PFSK-1 (cell line): ENCODE results near the gene PEX11G.

Experiments used
- FOXP2 ChIP-seq: optimal IDR thresholded peaks from 2 replicates; pipeline ENCODE3; 2011; ENCODE audit warnings: borderline replicate concordance, control low read depth, inconsistent platforms; ENCODE audit not compliant: insufficient read depth; ENCODE audit errors: extremely low read length, extremely low read depth
- POLR2AphosphoS5 ChIP-seq: IDR thresholded peaks from 2 replicates; pipeline ENCODE4 v1.6.1; 2012; ENCODE audit warnings: low read depth, mild to moderate bottlenecking, control low read depth, low read length, moderate library complexity
- SIN3A ChIP-seq: IDR thresholded peaks from 2 replicates; pipeline ENCODE4 v1.6.1; 2012; ENCODE audit warnings: mild to moderate bottlenecking, low read length, moderate library complexity, borderline replicate concordance; ENCODE audit not compliant: insufficient read depth
- TAF1 ChIP-seq: IDR thresholded peaks from 2 replicates; pipeline ENCODE4 v1.6.1; 2012; ENCODE audit warnings: low read length, control low read depth, borderline replicate concordance; ENCODE audit not compliant: insufficient read depth
- TF ChIP-seq, protein P1 (sequence below), 2 experiments: IDR thresholded peaks; 2 replicates each; pipeline versions ENCODE4 v1.6.1 to v1.8.0; 2011 to 2012; ENCODE audit warnings: low read depth in 2 of 2, low read length in 2 of 2, control low read depth in 1 of 2, inconsistent platforms in 1 of 2, mild to moderate bottlenecking in 1 of 2, moderate library complexity in 1 of 2; ENCODE audit not compliant: insufficient read depth in 1 of 2

PEX11G gene

GRCh38 chr19:7450243-7451223 lies 38.3 kb downstream of the PEX11G start:
- TF ChIP-seq, protein P1, sequence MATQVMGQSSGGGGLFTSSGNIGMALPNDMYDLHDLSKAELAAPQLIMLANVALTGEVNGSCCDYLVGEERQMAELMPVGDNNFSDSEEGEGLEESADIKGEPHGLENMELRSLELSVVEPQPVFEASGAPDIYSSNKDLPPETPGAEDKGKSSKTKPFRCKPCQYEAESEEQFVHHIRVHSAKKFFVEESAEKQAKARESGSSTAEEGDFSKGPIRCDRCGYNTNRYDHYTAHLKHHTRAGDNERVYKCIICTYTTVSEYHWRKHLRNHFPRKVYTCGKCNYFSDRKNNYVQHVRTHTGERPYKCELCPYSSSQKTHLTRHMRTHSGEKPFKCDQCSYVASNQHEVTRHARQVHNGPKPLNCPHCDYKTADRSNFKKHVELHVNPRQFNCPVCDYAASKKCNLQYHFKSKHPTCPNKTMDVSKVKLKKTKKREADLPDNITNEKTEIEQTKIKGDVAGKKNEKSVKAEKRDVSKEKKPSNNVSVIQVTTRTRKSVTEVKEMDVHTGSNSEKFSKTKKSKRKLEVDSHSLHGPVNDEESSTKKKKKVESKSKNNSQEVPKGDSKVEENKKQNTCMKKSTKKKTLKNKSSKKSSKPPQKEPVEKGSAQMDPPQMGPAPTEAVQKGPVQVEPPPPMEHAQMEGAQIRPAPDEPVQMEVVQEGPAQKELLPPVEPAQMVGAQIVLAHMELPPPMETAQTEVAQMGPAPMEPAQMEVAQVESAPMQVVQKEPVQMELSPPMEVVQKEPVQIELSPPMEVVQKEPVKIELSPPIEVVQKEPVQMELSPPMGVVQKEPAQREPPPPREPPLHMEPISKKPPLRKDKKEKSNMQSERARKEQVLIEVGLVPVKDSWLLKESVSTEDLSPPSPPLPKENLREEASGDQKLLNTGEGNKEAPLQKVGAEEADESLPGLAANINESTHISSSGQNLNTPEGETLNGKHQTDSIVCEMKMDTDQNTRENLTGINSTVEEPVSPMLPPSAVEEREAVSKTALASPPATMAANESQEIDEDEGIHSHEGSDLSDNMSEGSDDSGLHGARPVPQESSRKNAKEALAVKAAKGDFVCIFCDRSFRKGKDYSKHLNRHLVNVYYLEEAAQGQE (IDR thresholded peaks at IDR 0.05; ENCODE audit: insufficient read depth in 1 of 2, low read depth in 2 of 2, low read length in 2 of 2) = no peak
- TF ChIP-seq SIN3A (no peak), POLR2AphosphoS5 (no peak), FOXP2 (no peak), TAF1 (no peak)

DNA sequence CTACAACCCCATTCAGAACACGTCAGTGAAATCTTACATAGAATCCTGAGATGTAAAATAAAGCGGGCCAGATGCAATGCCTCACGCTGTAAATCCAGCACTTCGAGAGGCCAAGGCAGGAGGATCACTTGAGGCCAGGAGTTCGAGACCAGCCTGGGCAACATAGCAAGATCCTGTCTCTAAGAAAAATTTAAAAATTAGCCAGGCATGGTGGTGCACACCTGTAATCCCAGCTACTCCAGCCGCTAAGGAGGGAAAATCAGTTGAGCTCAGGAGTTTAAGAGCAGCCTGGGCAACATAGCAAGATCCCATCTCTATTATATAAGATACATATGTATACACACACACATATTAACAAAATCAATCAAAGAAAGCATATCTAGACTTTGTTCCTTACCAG lies 41.2 kb downstream of the PEX11G start:
- no peak for TF ChIP-seq TAF1

DNA sequence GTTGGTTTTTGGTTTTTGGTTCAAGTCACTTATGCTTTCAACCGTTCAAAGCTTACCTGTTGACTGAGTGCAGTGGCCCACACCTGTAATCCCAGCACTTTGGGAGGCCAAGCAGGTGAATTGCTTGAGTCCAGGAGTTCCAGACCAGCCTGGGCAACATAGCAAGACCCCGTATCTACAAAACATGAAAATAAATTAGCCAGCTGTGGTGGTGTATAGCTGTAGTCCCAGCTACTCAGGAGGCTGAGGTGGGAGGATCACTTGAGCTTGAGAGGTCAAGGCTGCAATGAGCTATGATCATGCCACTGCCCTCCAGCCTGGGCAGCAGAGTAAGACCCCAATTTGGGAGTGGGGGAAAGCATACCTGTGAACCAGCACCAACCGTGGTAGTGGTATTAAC lies 43.7 kb downstream of the PEX11G start:
- TF ChIP-seq FOXP2 = no peak
- no peak for TF ChIP-seq TAF1
- no peak for TF ChIP-seq POLR2AphosphoS5
- TF ChIP-seq, protein P1 (IDR thresholded peaks at IDR 0.05; ENCODE audit: insufficient read depth in 1 of 2, low read depth in 2 of 2, low read length in 2 of 2) = no peak
- TF ChIP-seq SIN3A = no peak

DNA sequence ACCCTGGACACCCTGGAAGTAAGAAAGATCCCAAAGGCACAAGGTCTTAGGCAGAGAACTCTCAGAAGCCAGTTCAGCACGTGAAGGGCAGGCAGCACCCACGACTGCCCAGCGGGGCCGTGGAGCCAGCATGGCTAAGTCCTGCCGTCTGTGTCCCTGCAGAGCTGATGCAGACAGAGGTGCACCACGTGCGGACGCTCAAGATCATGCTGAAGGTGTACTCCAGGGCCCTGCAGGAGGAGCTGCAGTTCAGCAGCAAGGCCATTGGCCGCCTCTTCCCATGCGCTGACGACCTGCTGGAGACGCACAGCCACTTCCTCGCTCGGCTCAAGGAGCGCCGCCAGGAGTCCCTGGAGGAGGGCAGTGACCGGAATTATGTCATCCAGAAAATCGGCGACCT lies 44.8 kb downstream of the PEX11G start:
- no peak for TF ChIP-seq SIN3A

DNA sequence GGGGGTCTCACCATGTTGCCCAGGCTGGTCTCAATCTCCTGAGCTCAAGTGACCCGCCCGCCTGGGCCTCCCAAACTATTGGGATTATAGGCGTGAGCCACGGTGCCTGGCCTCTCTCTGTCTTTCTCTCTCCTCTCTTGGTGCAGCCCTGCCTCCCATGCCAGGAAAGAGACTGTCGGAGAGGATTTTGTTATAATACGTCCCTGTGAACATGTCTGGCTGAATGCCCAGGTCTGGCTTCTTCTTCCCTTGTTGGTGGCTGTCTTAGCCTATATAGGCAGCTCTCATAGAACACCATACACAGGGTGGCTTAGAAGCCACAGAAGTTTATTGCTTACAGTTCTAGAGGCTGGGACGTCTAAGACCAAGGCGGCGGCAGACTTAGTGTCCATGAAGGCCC lies 46.4 kb downstream of the PEX11G start:
- TF ChIP-seq TAF1 (no peak), POLR2AphosphoS5 (no peak), FOXP2 (no peak)
- TF ChIP-seq, protein P1 (IDR thresholded peaks at IDR 0.05; ENCODE audit: insufficient read depth in 1 of 2, low read depth in 2 of 2, low read length in 2 of 2) = no peak

DNA sequence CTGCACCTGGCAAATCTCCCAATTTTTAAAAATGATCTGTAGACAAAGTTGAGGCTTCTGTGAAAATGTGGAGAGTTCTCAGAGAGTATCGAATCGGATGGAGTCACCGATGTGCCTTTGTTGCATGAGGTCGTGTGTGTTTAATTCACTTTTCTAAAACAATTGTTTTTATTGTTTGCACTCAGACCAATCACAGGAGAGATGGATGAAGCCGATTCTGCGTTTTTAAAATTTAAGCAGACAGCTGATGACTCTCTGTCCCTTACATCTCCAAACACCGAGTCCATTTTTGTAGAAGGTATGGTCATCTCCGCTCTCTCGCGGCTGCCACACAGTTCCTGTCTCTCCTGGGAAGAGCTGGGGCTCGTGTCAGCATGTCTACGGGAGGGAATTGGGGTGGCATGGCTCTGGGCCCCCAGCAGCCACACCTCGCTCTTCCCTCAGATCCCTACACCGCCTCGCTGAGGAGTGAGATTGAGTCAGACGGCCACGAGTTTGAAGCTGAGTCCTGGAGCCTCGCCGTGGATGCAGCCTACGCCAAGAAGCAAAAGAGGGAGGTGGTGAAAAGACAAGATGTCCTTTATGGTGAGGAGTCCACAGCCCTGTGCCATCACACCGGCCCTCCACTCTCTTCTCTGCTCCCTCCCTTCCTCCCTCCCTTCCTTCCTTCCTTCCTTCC lies 47.2 kb downstream of the PEX11G start:
- TF ChIP-seq FOXP2 = no peak
- no peak for TF ChIP-seq SIN3A
- TF ChIP-seq POLR2AphosphoS5 = no peak
- no peak for TF ChIP-seq TAF1
- TF ChIP-seq, protein P1 (IDR thresholded peaks at IDR 0.05; ENCODE audit: insufficient read depth in 1 of 2, low read depth in 2 of 2, low read length in 2 of 2) = no peak
